Cardiac muscle cell (in vitro differentiated cells and primary cell): ENCODE measurements around the gene ZNF319. TPM values are rescaled to one million over a fixed set of nuclear protein-coding genes. Genes with fewer than 3 reads are reported as not detected.

Experiments used
- DNase-seq, 2 donors: peaks; one replicate each; pipeline versions ENCODE4 v3.0.0 to v3.0.0-alpha.2; 2010 to 2017; ENCODE audit warnings: low read depth in 1 of 2, low spot score in 1 of 2
- H3K27ac ChIP-seq: fragments of 200-600 bp; sonication (generic); 2 replicates; pipeline ENCODE4 v1.5.1; 2016
- H3K27me3 ChIP-seq: fragments of 200-600 bp; sonication (generic); 2 replicates; pipeline ENCODE4 v1.6.0; 2016; ENCODE audit warnings: control low read depth
- H3K36me3 ChIP-seq: fragments of 200-600 bp; sonication (generic); 2 replicates; pipeline ENCODE4 v1.5.1; 2016; ENCODE audit warnings: control low read depth
- H3K4me1 ChIP-seq: fragments of 200-600 bp; sonication (generic); 2 replicates; pipeline ENCODE4 v1.8.1; 2017; ENCODE audit warnings: low read depth, mild to moderate bottlenecking, mixed run types
- H3K4me3 ChIP-seq: fragments of 200-600 bp; sonication (generic); 2 replicates; pipeline ENCODE4 v1.5.1; 2016; ENCODE audit warnings: mild to moderate bottlenecking
- H3K9me3 ChIP-seq: fragments of 200-600 bp; sonication (generic); 2 replicates; pipeline ENCODE4 v1.5.1; 2017; ENCODE audit warnings: low read depth, mild to moderate bottlenecking, control low read depth
- polyA plus RNA-seq: library from polyadenylated mRNA; unstranded; fragments of >200 nt; fragmentation: Nextera tagmentation; extraction: Ambion mirVana; gene quantifications from 2 replicates; pipeline ENCODE4 v1.2.1, GENCODE V29; 2016
- total RNA-seq: library from RNA; depleted of rRNA; stranded (reverse); fragments of >200 nt; gene quantifications from 2 replicates; pipeline ENCODE4 v1.2.3, GENCODE V29; 2016
- TF ChIP-seq, protein P1 (sequence below): IDR thresholded peaks from 2 replicates; pipeline ENCODE4 v1.5.1; 2012; ENCODE audit warnings: low read depth, mild to moderate bottlenecking, low read length

The ZNF319 gene
- total and polyA plus RNA-seq, 2 experiments from 2014 or later, result 12.3 to 12.4 TPM

- H3K27ac ChIP-seq, result no peak overlapping the region
- TF ChIP-seq, protein P1, sequence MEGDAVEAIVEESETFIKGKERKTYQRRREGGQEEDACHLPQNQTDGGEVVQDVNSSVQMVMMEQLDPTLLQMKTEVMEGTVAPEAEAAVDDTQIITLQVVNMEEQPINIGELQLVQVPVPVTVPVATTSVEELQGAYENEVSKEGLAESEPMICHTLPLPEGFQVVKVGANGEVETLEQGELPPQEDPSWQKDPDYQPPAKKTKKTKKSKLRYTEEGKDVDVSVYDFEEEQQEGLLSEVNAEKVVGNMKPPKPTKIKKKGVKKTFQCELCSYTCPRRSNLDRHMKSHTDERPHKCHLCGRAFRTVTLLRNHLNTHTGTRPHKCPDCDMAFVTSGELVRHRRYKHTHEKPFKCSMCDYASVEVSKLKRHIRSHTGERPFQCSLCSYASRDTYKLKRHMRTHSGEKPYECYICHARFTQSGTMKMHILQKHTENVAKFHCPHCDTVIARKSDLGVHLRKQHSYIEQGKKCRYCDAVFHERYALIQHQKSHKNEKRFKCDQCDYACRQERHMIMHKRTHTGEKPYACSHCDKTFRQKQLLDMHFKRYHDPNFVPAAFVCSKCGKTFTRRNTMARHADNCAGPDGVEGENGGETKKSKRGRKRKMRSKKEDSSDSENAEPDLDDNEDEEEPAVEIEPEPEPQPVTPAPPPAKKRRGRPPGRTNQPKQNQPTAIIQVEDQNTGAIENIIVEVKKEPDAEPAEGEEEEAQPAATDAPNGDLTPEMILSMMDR, result no peak
Measured at GRCh38 chr16:57995721-57996405, 4.6 kb downstream of the ZNF319 start.

DNA sequence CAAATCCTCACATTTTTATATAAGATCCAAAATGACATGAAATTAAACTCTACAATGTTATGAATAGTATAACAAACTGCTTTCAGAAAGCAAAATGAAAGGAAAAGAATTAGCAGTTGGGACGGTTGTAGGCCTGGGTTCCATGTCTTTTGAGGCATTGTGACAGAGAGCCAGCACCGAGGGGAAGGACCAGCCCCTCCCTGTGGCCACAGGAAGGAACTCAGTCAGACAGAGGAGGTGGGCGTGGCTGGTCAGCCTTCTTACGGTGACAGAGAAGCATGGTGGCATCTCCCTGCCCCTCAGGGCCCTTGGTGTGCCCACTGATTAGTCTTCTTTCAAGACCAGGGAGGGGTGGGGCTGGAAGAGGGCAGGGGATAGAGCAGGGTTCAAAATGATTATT is 5.7 kb downstream of the ZNF319 start:
- Histone ChIP-seq H3K36me3 (peaks cover 8% of the 10 kb centered on the region), H3K27ac (no peak overlapping the region), H3K4me1 (peaks cover 11% of the 10 kb centered on the region), H3K4me3 (no peak overlapping the region), H3K27me3 (no peaks in the 10 kb centered on the region), H3K9me3 (no peaks in the 10 kb centered on the region)
- DNase-seq, result peak; percentile 54 to 56
- TF ChIP-seq, protein P1, result peak; percentile 42

More at GRCh38 chr16:57995721-57996405, 4.6 kb downstream of the ZNF319 start:
- H3K4me3 ChIP-seq, result no peak overlapping the region
- peaks cover 8% of the 10 kb centered on the region for H3K36me3 ChIP-seq
- no peak for DNase-seq
- no peaks in the 10 kb centered on the region for H3K27me3 ChIP-seq
- peaks cover 11% of the 10 kb centered on the region for H3K4me1 ChIP-seq
- no peaks in the 10 kb centered on the region for H3K9me3 ChIP-seq

DNA sequence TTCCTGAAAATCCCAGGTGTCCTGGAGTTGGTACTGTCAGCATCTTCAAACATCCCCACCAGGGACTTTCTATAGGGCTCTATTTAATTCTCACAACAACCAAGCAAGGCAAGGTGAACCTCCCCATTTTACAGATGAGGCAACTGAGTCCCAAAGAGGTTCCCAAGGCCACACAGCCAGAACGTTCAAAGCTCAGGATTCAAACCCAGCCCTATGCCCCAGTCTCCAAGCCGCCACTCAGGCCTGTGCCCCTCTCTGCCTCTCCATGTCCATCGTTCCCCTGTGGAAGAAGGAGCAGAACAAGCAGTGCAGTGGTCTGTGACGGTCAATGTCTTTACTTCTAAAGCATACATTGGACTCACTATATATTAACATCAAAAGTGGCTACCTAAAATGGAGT is 6.1 kb downstream of the ZNF319 start:
- Histone ChIP-seq H3K4me1 (peaks cover 7% of the 10 kb centered on the region), H3K4me3 (no peak overlapping the region), H3K36me3 (peaks cover 8% of the 10 kb centered on the region), H3K9me3 (no peaks in the 10 kb centered on the region), H3K27me3 (no peaks in the 10 kb centered on the region), H3K27ac (no peak overlapping the region)
- DNase-seq, result no peak
- TF ChIP-seq, protein P1, result no peak

- Histone ChIP-seq H3K36me3 (peaks cover 8% of the 10 kb centered on the region), H3K27me3 (no peaks in the 10 kb centered on the region), H3K4me3 (no peak overlapping the region), H3K4me1 (peaks cover 2% of the 10 kb centered on the region), H3K9me3 (no peaks in the 10 kb centered on the region), H3K27ac (no peak overlapping the region)
- TF ChIP-seq, protein P1, result no peak
- no peak for DNase-seq
Measured at GRCh38 chr16:57993897-57994296, 6.6 kb downstream of the ZNF319 start.

DNA sequence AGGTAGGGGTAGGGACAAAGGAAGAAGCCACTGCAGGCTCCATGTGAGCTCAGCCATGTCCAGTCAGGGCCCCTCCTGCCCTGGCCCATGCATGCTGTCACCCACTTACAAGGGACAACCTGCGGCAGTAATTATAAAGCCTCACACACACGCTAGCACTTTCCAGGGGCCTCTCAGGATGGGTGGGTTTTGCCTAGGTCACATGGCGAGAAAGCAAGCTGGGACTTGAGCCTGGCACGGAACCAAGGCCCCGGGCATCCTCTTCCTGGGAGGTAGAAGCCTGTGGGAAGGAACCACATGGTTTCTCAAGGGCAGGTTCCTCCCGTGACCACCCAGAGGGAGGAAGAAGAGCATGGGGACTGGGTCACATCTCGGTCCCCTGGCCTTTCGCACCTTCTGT is 7.0 kb downstream of the ZNF319 start:
- Histone ChIP-seq H3K4me1 (no peaks in the 10 kb centered on the region), H3K9me3 (no peaks in the 10 kb centered on the region), H3K27me3 (no peaks in the 10 kb centered on the region), H3K36me3 (peaks cover 8% of the 10 kb centered on the region), H3K27ac (no peak overlapping the region), H3K4me3 (no peak overlapping the region)
- TF ChIP-seq, protein P1, result no peak
- DNase-seq, result no peak
